ENCODE measurements around the gene ZNF546. TPM values are rescaled to one million over a fixed set of nuclear protein-coding genes. Genes with fewer than 3 reads are reported as not detected.

ZNF546 gene
- total and polyA plus RNA-seq, 5 donors from 2014 or later, result 2.3 to 5.8 (median 5.2) TPM

DNA sequence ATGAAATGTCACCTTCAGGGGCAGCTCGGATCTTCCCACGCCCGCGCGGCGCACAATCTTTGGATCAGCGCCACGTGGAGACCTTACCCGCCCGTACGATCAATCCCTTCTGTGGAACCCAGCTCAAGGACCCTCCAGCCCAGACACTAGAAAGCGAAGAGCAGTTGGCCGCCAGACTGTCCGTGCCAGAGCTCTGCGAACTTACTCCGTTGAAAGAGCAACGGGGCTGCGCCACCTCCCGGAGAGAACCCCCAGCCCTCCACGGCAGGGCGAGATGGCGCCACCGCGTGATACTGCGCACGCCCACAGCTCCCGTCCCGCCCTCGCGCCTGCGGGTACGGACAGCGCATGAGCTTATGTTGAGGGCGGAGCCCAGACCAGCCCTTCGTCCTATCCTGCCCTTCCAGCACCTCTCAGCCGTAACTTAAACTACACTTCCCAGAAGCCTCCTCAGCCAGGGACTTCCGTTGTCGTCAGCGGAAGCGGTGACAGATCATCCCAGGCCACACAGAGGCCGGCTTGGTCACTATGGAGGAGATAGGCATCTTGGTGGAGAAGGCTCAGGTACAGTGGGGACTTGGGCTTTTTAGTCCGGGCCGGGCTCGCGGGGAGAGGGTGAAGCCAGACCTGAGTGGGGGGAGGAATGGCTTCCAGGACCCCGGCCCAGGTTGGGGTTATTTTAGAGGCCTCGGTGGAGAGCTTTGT lies 26.0 kb upstream of the ZNF546 start, which contains the start of gene PSMC4:
Gene PSMC4 (plus strand): TSS at position 491 of the 705 bp plus-strand sequence. CDS start 38 bp downstream, at position 529.
- peak within 1 kb of the TSS; percentile 96 to 100 (median 98) for H3K4me3 Mint-ChIP-seq
- H3K9me3 Mint-ChIP-seq, result no peaks in the 10 kb centered on the region
- DNase-seq (peak; percentile 96 to 99 (median 99)), ATAC-seq (ENCODE audit: low read depth in 2 of 2) (peak; percentile 97 to 98)
- Histone ChIP-seq H3K4me3 (ENCODE audit: low read depth, low read length) (peak within 1 kb of the TSS; percentile 89), H3K27ac (ENCODE audit: insufficient read depth, low read length, poor library complexity, severe bottlenecking) (peak within 1 kb of the TSS; percentile 93), H3K36me3 (ENCODE audit: control insufficient read depth, insufficient read depth, low read length) (peaks cover 27% of the 10 kb centered on the region), H3K9me3 (ENCODE audit: control insufficient read depth in 2 of 2, low read length in 2 of 2) (no peaks in the 10 kb centered on the region), H3K27me3 (ENCODE audit: control insufficient read depth, insufficient read depth, low read length) (no peaks in the 10 kb centered on the region), H3K4me1 (ENCODE audit: control insufficient read depth, insufficient read depth, low read length, poor library complexity, severe bottlenecking) (peaks cover 33% of the 10 kb centered on the region)
- H3K27me3 Mint-ChIP-seq, result no peaks in the 10 kb centered on the region
- peak within 1 kb of the TSS; percentile 94 to 100 (median 100) for H3K27ac Mint-ChIP-seq
- peaks cover 11 to 62% (median 35%) of the 10 kb centered on the region in 4 donors for H3K4me1 Mint-ChIP-seq
- H3K36me3 Mint-ChIP-seq, result peaks cover 31% of the 10 kb centered on the region

DNA sequence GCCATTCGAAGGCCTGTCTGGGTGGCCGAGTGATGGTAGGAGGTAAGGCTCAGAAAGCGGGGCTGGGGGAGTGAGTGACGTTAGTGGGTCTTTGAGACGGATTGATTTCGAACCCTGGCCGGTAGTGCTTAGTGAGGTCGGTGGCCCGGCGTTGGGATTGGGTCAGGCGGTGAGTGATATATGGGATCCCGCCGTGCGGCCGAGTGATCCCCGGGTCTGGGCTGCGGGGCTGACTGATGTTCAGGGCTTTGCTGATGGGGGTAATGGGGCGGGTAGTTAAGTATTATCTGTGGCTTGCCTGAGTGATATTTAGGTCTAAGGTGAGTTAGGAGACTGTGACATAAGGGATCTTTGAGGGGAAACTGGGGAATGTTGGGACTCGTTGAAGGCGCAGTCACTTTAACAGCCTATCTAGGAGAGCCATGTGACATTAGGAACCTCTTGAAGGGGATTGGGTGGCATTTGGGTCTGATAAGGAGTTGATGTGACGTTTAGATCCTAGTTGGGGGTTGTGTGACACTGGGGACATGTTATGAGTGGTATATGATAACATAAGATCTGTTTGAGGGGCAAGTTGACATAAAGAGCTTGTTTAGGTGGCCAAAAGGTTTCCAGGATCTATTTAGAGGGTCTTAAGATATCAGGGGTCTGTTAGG lies 25.4 kb upstream of the ZNF546 start:
- DNase-seq, result peak in 1 of 3 donors; percentile 8
- Mint-ChIP-seq H3K9me3 (no peaks in the 10 kb centered on the region), H3K4me1 (peaks cover 11 to 62% (median 35%) of the 10 kb centered on the region in 4 donors)

DNA sequence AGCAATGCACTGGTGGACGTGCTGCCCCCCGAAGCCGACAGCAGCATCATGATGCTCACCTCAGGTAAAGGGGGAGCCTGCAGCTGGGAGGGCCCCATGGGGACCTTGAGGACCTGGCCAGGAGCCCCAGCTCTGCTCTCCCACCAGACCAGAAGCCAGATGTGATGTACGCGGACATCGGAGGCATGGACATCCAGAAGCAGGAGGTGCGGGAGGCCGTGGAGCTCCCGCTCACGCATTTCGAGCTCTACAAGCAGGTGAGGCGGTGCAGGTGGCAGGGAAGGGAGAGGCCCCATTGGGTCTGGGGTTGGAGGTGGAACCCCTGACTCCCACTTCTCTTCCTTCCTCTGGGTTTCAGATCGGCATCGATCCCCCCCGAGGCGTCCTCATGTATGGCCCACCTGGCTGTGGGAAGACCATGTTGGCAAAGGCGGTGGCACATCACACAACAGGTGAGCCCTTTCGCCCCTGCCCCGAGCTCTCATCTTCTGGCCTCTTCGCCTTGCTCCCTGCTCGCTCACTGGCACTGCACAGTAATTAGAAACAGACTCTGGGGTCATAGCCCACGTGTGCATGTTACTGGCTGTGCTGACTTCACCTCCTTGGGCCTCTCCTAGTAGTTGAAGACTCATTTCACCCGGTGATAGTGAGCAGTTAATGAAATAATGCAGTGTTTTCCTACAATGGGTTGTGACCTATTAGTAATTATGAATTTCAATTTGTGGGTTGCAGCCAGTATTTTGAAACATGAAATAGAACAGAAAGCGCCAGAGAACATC lies 22.3 kb upstream of the ZNF546 start:
- H3K4me1 Mint-ChIP-seq, result peaks cover 3 to 39% (median 25%) of the 10 kb centered on the region in 4 donors
- Histone ChIP-seq H3K27me3 (ENCODE audit: control insufficient read depth, insufficient read depth, low read length) (no peaks in the 10 kb centered on the region), H3K9me3 (ENCODE audit: control insufficient read depth in 2 of 2, low read length in 2 of 2) (no peaks in the 10 kb centered on the region), H3K36me3 (ENCODE audit: control insufficient read depth, insufficient read depth, low read length) (peaks cover 46% of the 10 kb centered on the region), H3K27ac (ENCODE audit: insufficient read depth, low read length, poor library complexity, severe bottlenecking) (no peak overlapping the region), H3K4me3 (ENCODE audit: low read depth, low read length) (no peak overlapping the region), H3K4me1 (ENCODE audit: control insufficient read depth, insufficient read depth, low read length, poor library complexity, severe bottlenecking) (peaks cover 24% of the 10 kb centered on the region)
- H3K4me3 Mint-ChIP-seq, result peak overlapping the region in 1 of 4 donors; percentile 85
- H3K9me3 Mint-ChIP-seq, result no peaks in the 10 kb centered on the region
- ATAC-seq (ENCODE audit: low read depth in 2 of 2) (no peak), DNase-seq (no peak)
- H3K27me3 Mint-ChIP-seq, result no peaks in the 10 kb centered on the region
- H3K36me3 Mint-ChIP-seq, result peaks cover 44% of the 10 kb centered on the region
- peak overlapping the region in 2 of 3 donors; percentile 19 to 51 for H3K27ac Mint-ChIP-seq

More for the DNA sequence above, 25.4 kb upstream of the ZNF546 start:
- ATAC-seq (ENCODE audit: low read depth in 2 of 2), result no peak
- Histone ChIP-seq H3K36me3 (ENCODE audit: control insufficient read depth, insufficient read depth, low read length) (peaks cover 27% of the 10 kb centered on the region), H3K4me3 (ENCODE audit: low read depth, low read length) (peak overlapping the region; percentile 73), H3K27ac (ENCODE audit: insufficient read depth, low read length, poor library complexity, severe bottlenecking) (peak overlapping the region; percentile 93), H3K27me3 (ENCODE audit: control insufficient read depth, insufficient read depth, low read length) (no peaks in the 10 kb centered on the region), H3K4me1 (ENCODE audit: control insufficient read depth, insufficient read depth, low read length, poor library complexity, severe bottlenecking) (peaks cover 33% of the 10 kb centered on the region), H3K9me3 (ENCODE audit: control insufficient read depth in 2 of 2, low read length in 2 of 2) (no peaks in the 10 kb centered on the region)
- Mint-ChIP-seq H3K27me3 (no peaks in the 10 kb centered on the region), H3K27ac (peak overlapping the region; percentile 94 to 100 (median 100)), H3K4me3 (peak overlapping the region; percentile 96 to 100 (median 98)), H3K36me3 (peaks cover 31% of the 10 kb centered on the region)

DNA sequence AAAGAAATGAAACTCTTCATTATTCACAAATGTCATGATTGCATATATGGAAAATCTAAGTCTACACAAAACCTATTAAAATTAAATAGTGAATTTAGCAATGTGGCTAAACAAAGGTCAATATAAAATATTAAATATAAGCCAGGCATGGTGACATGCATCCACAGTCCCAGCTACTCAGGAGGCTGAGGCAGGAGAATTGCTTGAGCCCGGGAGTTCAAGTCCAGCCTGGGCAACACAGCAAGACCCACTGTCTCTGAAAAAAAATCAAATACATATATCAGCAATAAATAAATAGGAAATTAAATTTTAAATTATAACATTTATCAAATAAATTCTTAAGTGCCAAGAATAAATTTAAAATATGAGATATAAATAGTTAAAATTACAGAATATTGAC lies 14.0 kb upstream of the ZNF546 start:
- Mint-ChIP-seq H3K27me3 (peaks cover 5% of the 10 kb centered on the region), H3K4me3 (no peak overlapping the region), H3K9me3 (peaks cover 0 to 39% (median 14%) of the 10 kb centered on the region in 7 donors), H3K4me1 (peaks cover 0 to 11% (median 7%) of the 10 kb centered on the region in 4 donors), H3K27ac (no peak overlapping the region), H3K36me3 (peaks cover 65% of the 10 kb centered on the region)
- H3K27me3 ChIP-seq (ENCODE audit: control insufficient read depth, insufficient read depth, low read length), result no peaks in the 10 kb centered on the region
- H3K4me1 ChIP-seq (ENCODE audit: control insufficient read depth, insufficient read depth, low read length, poor library complexity, severe bottlenecking), result no peaks in the 10 kb centered on the region
- H3K27ac ChIP-seq (ENCODE audit: insufficient read depth, low read length, poor library complexity, severe bottlenecking), result no peak overlapping the region
- peaks cover 26 to 40% of the 10 kb centered on the region in 2 experiments for H3K9me3 ChIP-seq (ENCODE audit: control insufficient read depth in 2 of 2, low read length in 2 of 2)
- no peak for DNase-seq
- H3K36me3 ChIP-seq (ENCODE audit: control insufficient read depth, insufficient read depth, low read length), result peaks cover 50% of the 10 kb centered on the region
- no peak overlapping the region for H3K4me3 ChIP-seq (ENCODE audit: low read depth, low read length)
- no peak for ATAC-seq (ENCODE audit: low read depth in 2 of 2)

DNA sequence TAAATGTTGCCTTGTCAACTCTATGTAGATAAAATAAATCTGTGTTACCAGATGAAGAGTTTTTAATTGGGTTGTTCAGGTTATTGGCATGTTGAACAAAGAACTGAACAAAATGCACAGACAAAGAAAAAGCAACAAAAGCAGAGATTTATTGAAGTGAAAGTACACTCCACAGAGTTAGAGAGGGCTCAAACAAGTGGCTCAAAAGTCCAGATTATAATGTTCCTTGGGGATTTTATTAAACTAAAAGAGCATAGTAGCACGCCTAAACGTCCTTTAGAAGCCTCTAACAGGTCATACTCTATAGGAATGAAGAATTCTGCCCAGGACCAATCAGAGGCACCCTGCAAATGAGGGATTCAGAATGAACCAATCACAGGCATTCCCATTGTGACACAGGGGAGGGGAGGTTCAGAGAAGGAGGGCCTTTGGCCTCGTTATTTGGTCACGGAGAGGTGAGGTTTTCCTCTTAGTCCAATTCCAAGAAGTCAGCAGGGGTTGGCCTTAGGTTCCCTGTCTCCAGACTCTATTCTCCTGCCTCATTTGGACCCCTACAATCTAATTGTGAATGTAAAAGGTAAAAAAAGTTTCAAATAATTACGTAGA lies 13.1 kb upstream of the ZNF546 start:
- Histone ChIP-seq H3K27ac (ENCODE audit: insufficient read depth, low read length, poor library complexity, severe bottlenecking) (no peak overlapping the region), H3K4me1 (ENCODE audit: control insufficient read depth, insufficient read depth, low read length, poor library complexity, severe bottlenecking) (no peaks in the 10 kb centered on the region), H3K36me3 (ENCODE audit: control insufficient read depth, insufficient read depth, low read length) (peaks cover 43% of the 10 kb centered on the region), H3K27me3 (ENCODE audit: control insufficient read depth, insufficient read depth, low read length) (no peaks in the 10 kb centered on the region), H3K9me3 (ENCODE audit: control insufficient read depth in 2 of 2, low read length in 2 of 2) (peaks cover 26 to 45% of the 10 kb centered on the region in 2 experiments), H3K4me3 (ENCODE audit: low read depth, low read length) (no peak overlapping the region)
- Mint-ChIP-seq H3K4me1 (peaks cover 0 to 11% (median 8%) of the 10 kb centered on the region in 4 donors), H3K27ac (no peak overlapping the region), H3K27me3 (peaks cover 5% of the 10 kb centered on the region), H3K36me3 (peaks cover 59% of the 10 kb centered on the region), H3K9me3 (peaks cover 0 to 40% (median 14%) of the 10 kb centered on the region in 7 donors), H3K4me3 (no peak overlapping the region)
- DNase-seq (no peak), ATAC-seq (ENCODE audit: low read depth in 2 of 2) (no peak)

DNA sequence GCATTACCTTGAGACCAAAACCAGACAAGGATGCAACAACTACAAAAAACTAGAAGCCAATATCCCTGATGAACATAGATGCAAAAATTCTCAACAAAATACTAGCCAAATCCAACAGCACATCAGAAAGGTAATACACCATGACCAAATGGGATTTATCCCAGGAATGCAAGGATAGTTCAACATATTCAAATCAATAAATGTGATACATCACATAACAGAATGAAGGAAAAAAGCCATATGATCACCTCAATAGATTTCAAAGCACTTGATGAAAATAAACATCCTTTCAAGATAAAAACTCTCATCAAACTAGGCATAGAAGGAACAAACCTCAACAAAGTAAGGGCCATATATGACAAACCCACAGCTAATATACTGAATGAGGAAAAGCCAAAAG lies 10.2 kb upstream of the ZNF546 start:
- peaks cover 42% of the 10 kb centered on the region for H3K36me3 Mint-ChIP-seq
- Histone ChIP-seq H3K4me3 (ENCODE audit: low read depth, low read length) (no peak overlapping the region), H3K36me3 (ENCODE audit: control insufficient read depth, insufficient read depth, low read length) (peaks cover 17% of the 10 kb centered on the region), H3K27ac (ENCODE audit: insufficient read depth, low read length, poor library complexity, severe bottlenecking) (no peak overlapping the region), H3K9me3 (ENCODE audit: control insufficient read depth in 2 of 2, low read length in 2 of 2) (peaks cover 26 to 45% of the 10 kb centered on the region in 2 experiments), H3K27me3 (ENCODE audit: control insufficient read depth, insufficient read depth, low read length) (no peaks in the 10 kb centered on the region), H3K4me1 (ENCODE audit: control insufficient read depth, insufficient read depth, low read length, poor library complexity, severe bottlenecking) (no peaks in the 10 kb centered on the region)
- peaks cover 6 to 34% (median 17%) of the 10 kb centered on the region in 4 donors for H3K4me1 Mint-ChIP-seq
- peaks cover 0 to 40% (median 14%) of the 10 kb centered on the region in 7 donors for H3K9me3 Mint-ChIP-seq
- ATAC-seq (ENCODE audit: low read depth in 2 of 2) (no peak), DNase-seq (no peak)
- peaks cover 5% of the 10 kb centered on the region for H3K27me3 Mint-ChIP-seq
- H3K4me3 Mint-ChIP-seq, result no peak overlapping the region
- H3K27ac Mint-ChIP-seq, result no peak overlapping the region

DNA sequence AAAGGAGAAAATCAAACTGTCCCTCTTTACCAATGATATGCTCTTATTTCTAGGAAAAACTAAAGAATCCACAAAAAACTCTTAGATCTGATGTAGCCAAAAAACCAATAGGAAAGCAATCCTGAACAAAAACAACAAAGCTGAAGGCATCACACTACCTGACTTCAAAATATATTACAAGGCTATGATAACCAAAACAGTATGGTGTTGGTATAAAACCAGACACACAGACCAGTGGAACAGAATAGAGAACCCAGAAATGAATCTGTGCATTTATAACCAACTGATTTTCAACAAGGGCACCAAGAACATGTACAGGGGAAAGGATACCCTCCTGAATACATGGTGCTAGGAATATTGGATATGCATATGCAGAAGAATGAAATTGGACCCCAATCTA lies 9.7 kb upstream of the ZNF546 start:
- Mint-ChIP-seq H3K36me3 (peaks cover 39% of the 10 kb centered on the region), H3K27ac (no peak overlapping the region)

More for the DNA sequence above, 9.7 kb upstream of the ZNF546 start:
- Mint-ChIP-seq H3K27me3 (peaks cover 5% of the 10 kb centered on the region), H3K4me3 (no peak overlapping the region), H3K4me1 (peaks cover 11 to 38% (median 21%) of the 10 kb centered on the region in 4 donors), H3K9me3 (peaks cover 0 to 40% (median 14%) of the 10 kb centered on the region in 7 donors)
- ATAC-seq (ENCODE audit: low read depth in 2 of 2) (no peak), DNase-seq (no peak)
- Histone ChIP-seq H3K4me3 (ENCODE audit: low read depth, low read length) (no peak overlapping the region), H3K9me3 (ENCODE audit: control insufficient read depth in 2 of 2, low read length in 2 of 2) (peaks cover 26 to 45% of the 10 kb centered on the region in 2 experiments), H3K27ac (ENCODE audit: insufficient read depth, low read length, poor library complexity, severe bottlenecking) (no peak overlapping the region), H3K4me1 (ENCODE audit: control insufficient read depth, insufficient read depth, low read length, poor library complexity, severe bottlenecking) (no peaks in the 10 kb centered on the region), H3K36me3 (ENCODE audit: control insufficient read depth, insufficient read depth, low read length) (peaks cover 13% of the 10 kb centered on the region), H3K27me3 (ENCODE audit: control insufficient read depth, insufficient read depth, low read length) (no peaks in the 10 kb centered on the region)

All from CD4-positive, CD25-positive, alpha-beta regulatory T cell (primary cell).